Upper lobe of right lung (tissue), 1 donor: Measurements from ENCODE around the gene CRYBB2. TPM values are rescaled to one million over a fixed set of nuclear protein-coding genes. Genes with fewer than 3 reads are reported as not detected.

ENCODE experiments used
- ATAC-seq: fragments of 200-7000 bp; cut with Tn5 transposase; one replicate; pipeline ENCODE4 v1.9.1; 2020; ENCODE audit warnings: mild to moderate bottlenecking, moderate library complexity
- DNase-seq: peaks from one replicate; pipeline ENCODE4 v3.0.0-alpha.2; 2020
- H3K27ac ChIP-seq: fragments of 200-600 bp; one replicate; pipeline ENCODE4 v1.8.0; 2022
- H3K27me3 ChIP-seq: fragments of 200-600 bp; one replicate; pipeline ENCODE4 v1.8.0; 2022; ENCODE audit warnings: mild to moderate bottlenecking
- H3K36me3 ChIP-seq: fragments of 200-600 bp; one replicate; pipeline ENCODE4 v1.8.0; 2022
- H3K4me1 ChIP-seq: fragments of 200-600 bp; one replicate; pipeline ENCODE4 v1.8.0; 2022
- H3K4me3 ChIP-seq: fragments of 200-600 bp; one replicate; pipeline ENCODE4 v1.8.0; 2022; ENCODE audit warnings: mild to moderate bottlenecking
- H3K9me3 ChIP-seq: fragments of 200-600 bp; one replicate; pipeline ENCODE4 v1.8.0; 2022
- intact Hi-C: fragments of 100-400 bp; cut with DNase I; formaldehyde crosslinking; loops from one replicate; pipeline ENCODE4 v1.11.0; 2022
- total RNA-seq: library from RNA; stranded (reverse); fragmentation: NEBNext Ultra II Directional; extraction: Animal tissue kit (Norgen Biotek cat#: 25700); gene quantifications from one replicate; pipeline ENCODE4 v1.2.1, GENCODE V29; 2021
- TF ChIP-seq, protein P1 (sequence below): fragments of 200-600 bp; IDR thresholded peaks from one replicate; pipeline ENCODE4 v1.8.0; 2022; ENCODE audit warnings: antibody characterized with exemption
- donor health status: DM: no; HTN: yes; CAD: no; lungs with severe emphysema.

Gene CRYBB2
- total RNA-seq, 1 donor from 2014 or later = not detected

GRCh38 chr22:25212337-25212736 is 7.1 kb upstream of the CRYBB2 start:
- TF ChIP-seq, protein P1, sequence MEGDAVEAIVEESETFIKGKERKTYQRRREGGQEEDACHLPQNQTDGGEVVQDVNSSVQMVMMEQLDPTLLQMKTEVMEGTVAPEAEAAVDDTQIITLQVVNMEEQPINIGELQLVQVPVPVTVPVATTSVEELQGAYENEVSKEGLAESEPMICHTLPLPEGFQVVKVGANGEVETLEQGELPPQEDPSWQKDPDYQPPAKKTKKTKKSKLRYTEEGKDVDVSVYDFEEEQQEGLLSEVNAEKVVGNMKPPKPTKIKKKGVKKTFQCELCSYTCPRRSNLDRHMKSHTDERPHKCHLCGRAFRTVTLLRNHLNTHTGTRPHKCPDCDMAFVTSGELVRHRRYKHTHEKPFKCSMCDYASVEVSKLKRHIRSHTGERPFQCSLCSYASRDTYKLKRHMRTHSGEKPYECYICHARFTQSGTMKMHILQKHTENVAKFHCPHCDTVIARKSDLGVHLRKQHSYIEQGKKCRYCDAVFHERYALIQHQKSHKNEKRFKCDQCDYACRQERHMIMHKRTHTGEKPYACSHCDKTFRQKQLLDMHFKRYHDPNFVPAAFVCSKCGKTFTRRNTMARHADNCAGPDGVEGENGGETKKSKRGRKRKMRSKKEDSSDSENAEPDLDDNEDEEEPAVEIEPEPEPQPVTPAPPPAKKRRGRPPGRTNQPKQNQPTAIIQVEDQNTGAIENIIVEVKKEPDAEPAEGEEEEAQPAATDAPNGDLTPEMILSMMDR = no peak
- Histone ChIP-seq H3K4me3 (no peak overlapping the region), H3K4me1 (no peaks in the 10 kb centered on the region), H3K36me3 (no peaks in the 10 kb centered on the region), H3K27ac (no peak overlapping the region), H3K27me3 (peaks cover 5% of the 10 kb centered on the region), H3K9me3 (no peaks in the 10 kb centered on the region)
- ATAC-seq (no peak), DNase-seq (no peak)
- intact Hi-C loops = no loop called here

- H3K27ac ChIP-seq = no peak overlapping the region
- H3K4me3 ChIP-seq = no peak overlapping the region
- no peaks in the 10 kb centered on the region for H3K9me3 ChIP-seq
- intact Hi-C loops = no loop called here
- DNase-seq = peak; percentile 11
- TF ChIP-seq, protein P1 = no peak
- peaks cover 5% of the 10 kb centered on the region for H3K27me3 ChIP-seq
- H3K36me3 ChIP-seq = no peaks in the 10 kb centered on the region
- ATAC-seq = no peak
- H3K4me1 ChIP-seq = no peaks in the 10 kb centered on the region
Measured at GRCh38 chr22:25213221-25213620, 6.2 kb upstream of the CRYBB2 start.

GRCh38 chr22:25216230-25216629 is 3.2 kb upstream of the CRYBB2 start:
- intact Hi-C loops = no loop called here
- H3K36me3 ChIP-seq = no peaks in the 10 kb centered on the region
- H3K4me1 ChIP-seq = no peaks in the 10 kb centered on the region
- TF ChIP-seq, protein P1 = no peak
- no peak overlapping the region for H3K4me3 ChIP-seq
- ATAC-seq = no peak
- no peak overlapping the region for H3K27ac ChIP-seq
- H3K27me3 ChIP-seq = peaks cover 5% of the 10 kb centered on the region
- H3K9me3 ChIP-seq = no peaks in the 10 kb centered on the region
- no peak for DNase-seq

DNA sequence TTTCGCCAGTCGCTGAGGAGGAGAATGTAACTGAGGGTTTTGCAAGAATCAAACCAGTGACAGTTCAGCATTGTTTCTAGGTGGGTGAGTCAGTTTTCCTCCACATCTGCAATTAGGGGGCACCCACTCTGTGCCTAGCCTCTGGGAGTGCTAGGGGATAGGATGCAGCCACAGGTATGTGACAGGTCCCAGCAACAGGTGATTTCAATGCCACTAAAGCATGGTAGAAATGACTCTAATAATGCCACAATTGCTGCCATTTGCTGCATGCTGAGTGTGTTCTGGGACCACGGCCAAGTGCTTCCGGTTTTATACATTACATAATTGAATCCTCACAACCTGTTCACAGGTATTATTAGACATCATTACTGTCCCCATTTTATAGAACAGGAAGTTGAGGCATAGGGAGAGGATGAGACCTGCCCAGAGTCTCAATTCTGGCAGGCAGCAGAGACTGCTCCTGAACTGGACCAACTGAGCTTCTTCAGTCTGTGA is 556 bp downstream of the CRYBB2 start:
- Histone ChIP-seq H3K9me3 (no peaks in the 10 kb centered on the region), H3K4me1 (no peaks in the 10 kb centered on the region), H3K27ac (no peak overlapping the region), H3K36me3 (no peaks in the 10 kb centered on the region), H3K27me3 (peaks cover 7% of the 10 kb centered on the region), H3K4me3 (no peak overlapping the region)
- DNase-seq = no peak
- intact Hi-C loops = no loop called here
- ATAC-seq = no peak
- TF ChIP-seq, protein P1 = no peak

DNA sequence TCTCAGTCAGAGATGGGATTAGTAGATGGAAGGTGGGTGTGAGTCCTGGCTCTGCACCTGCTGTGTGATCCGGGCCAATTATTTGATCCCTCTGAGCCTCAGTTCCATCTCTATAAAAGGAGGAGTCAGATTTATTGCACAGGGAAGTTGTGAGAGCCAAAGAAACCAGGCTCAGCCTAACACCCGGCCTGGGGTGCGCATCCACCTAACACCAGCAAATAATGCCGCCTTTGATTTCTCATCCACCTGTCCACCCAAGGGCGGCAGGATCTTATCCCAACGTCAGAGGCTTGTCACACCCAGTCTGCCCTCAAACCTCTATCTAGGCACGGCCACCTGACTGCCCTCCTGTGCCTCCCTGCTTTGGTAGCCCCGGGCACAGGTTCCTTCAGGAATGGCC is 2.4 kb downstream of the CRYBB2 start:
- peaks cover 12% of the 10 kb centered on the region for H3K27me3 ChIP-seq
- no peaks in the 10 kb centered on the region for H3K36me3 ChIP-seq
- intact Hi-C loops = no loop called here
- H3K4me1 ChIP-seq = no peaks in the 10 kb centered on the region
- TF ChIP-seq, protein P1 = no peak
- no peaks in the 10 kb centered on the region for H3K9me3 ChIP-seq
- H3K4me3 ChIP-seq = no peak overlapping the region
- ATAC-seq (no peak), DNase-seq (no peak)
- H3K27ac ChIP-seq = no peak overlapping the region

DNA sequence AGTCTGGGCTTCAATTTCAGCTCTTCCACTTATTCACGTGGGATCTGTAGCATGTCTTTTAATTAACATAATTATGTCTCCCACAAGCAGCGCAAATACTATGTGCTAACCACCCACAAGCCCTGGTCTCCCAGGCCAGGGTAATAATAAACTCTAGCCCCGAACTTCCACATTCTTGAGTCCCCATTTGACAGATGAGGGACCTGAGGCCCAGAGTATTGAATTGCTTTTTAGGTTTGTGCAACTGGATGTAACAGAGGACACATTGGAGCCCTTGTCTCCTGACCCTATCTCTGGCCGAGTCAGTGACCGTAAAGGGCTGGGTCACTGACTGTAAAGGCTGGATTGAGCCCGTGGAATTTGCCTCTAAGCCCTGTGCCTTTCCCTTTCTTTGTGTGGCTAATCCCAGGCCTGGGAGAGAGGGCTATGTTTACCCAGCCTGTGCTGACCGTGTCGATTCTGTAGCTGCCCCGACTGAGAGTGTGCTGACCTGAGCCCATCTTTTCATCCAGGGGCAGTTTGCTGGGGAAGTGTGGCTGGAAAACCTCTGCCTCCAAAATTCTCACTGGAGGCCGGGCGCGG is 3.9 kb downstream of the CRYBB2 start:
- Histone ChIP-seq H3K4me3 (no peak overlapping the region), H3K9me3 (no peaks in the 10 kb centered on the region), H3K27ac (no peak overlapping the region), H3K4me1 (no peaks in the 10 kb centered on the region), H3K27me3 (peaks cover 10% of the 10 kb centered on the region), H3K36me3 (no peaks in the 10 kb centered on the region)
- TF ChIP-seq, protein P1 = no peak
- intact Hi-C loops = no loop called here
- DNase-seq (no peak), ATAC-seq (no peak)
